HG03103 (cell line): ENCODE measurements around the gene CD27.
"Not testable (repeated sequence)": the region's sequence is repeated elsewhere in the genome, so short reads cannot be mapped to it uniquely, and the experiment has no call there.

ENCODE experiments used
- ATAC-seq: cut with Tn5 transposase; IDR thresholded peaks from one replicate; pipeline ENCODE4 v1.9.1; 2021; ENCODE audit warnings: low read depth; ENCODE audit not compliant: unreplicated experiment

Gene CD27

GRCh38 chr12:6460751-6461371 lies 16.1 kb downstream of the CD27 start:
- ATAC-seq = no peak

DNA sequence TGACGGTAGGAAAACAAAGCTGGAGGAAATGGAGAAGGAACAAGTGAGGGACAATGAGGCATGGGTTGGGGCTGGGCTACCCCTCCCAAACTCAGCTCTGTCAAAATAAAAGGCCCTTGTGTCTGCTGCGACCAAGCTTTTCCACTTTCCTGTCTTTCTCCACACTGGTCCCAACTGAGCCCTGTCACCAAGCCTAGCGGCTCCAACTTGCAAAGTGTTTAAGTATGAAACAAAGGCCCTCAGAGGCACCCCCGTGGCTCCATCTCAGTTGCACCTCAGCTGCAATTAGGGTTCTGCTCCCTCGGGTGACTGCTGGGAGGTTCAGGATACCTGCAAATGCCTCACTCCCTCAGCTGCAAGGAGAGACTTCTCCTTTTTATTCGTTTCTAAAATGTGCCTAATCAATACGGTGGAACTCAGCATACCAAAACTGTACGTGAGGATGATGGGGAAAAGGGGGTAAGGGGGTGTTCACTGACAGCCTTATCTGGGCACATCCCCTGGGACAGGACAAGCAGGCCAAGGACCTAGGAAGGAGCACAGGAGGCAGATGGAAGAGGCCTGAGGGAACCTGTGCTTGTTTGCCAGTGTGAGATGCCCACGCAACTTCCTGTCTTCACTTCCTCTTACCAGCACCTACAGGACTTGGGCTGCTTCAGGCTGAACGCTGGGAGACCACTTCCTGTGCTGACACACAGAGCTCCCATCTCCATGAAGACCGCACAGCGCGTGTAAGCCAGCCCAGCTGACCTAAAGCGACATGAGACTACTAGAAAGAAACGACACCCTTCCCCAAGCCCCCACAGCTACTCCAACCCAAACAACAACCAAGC lies 16.9 kb downstream of the CD27 start:
- ATAC-seq = peak; percentile 67

DNA sequence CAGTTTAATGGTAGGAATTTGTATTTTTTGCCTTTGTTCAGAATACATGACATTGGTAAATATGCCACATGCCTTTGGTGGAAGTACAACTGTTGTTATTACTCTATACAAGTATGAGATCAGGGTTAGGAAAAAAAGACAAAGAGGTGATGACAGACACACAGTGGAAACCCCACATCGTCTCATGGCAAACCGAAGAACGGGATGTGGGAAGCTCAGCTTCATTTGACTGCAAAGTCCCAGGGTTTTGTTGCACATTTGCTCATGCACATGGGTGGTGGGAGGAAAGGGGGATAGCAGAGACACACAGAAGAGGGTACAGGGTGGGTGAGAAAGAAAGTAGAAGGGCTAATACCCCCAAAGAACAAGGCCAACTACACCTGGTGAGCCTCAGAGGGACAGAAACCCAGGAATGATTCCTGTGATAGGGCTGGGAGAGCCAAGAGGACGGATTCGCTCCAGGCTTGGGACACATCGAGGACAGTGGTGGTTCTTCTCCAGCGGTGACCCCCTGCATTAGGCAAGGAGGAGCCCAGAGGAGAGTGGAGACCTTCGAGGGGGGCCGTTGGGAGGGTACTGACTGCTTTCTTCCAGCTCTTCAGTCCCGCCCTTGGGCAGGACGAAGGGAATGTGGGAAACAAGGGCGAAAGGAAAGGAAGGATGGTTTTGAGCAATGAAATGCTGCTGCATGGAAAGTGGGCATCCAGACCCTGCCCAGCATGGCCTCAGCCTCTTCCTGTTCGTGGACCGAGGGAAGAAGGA lies 17.7 kb downstream of the CD27 start:
- ATAC-seq = no peak

GRCh38 chr12:6463216-6463615 lies 18.5 kb downstream of the CD27 start:
- no peak for ATAC-seq

GRCh38 chr12:6463858-6464257 lies 19.1 kb downstream of the CD27 start:
- no peak for ATAC-seq

DNA sequence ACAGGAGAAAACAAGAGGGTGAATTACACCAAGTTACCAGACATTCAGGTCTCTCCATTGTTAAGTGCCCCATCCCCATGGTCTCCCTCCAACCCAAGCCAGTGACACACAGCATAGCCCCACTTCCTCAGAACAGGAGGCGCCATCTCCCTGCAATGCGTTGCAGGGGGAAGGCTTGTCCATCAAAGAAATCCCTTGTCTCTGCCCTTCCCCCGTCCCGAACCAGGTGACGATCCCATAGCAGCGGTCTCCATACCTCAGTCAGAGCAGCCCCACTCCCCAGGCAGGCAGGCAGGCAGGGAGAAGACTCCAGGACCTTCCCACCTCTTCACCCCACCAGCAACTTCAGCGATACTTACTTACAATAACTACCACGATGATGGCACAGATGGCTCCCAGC lies 19.8 kb downstream of the CD27 start:
- no peak for ATAC-seq

DNA sequence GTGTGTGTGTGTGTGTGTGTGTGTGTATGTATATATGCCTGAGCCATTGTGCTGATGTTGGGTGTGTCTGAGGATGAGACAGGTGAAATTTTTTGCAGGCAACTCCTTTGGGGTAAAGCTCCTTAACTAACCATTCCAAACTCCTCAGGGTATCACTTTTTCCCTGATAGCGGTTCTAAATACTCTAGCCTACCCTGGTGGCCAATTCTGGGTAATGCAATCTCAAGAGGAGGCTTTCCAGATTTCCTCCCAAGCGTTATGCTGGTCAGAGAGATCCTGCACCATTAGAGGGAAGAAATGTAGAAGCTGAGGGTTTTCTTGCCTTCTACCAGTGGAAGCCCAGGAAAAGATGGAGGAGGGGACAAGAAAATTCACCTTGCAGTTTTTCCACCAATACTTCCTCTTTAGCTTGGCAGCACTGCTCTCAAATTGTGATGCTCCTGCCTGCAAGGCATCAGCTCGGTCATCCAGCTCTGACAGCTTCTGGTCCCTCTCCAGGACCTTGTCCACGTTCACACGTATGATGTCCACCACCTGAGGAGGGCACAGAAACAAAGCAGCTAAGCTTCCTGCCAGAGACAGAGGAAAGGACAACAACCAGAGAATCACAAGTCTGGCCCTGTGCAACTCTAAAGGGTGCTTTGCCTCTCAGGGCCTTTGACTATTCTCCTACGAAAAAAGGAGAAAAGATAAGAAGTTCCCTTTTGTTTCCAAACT lies 20.9 kb downstream of the CD27 start:
- no peak for ATAC-seq

GRCh38 chr12:6466184-6466573 lies 21.4 kb downstream of the CD27 start:
- no peak for ATAC-seq

GRCh38 chr12:6466751-6467150 lies 22.0 kb downstream of the CD27 start:
- not testable (repeated sequence) for ATAC-seq

DNA sequence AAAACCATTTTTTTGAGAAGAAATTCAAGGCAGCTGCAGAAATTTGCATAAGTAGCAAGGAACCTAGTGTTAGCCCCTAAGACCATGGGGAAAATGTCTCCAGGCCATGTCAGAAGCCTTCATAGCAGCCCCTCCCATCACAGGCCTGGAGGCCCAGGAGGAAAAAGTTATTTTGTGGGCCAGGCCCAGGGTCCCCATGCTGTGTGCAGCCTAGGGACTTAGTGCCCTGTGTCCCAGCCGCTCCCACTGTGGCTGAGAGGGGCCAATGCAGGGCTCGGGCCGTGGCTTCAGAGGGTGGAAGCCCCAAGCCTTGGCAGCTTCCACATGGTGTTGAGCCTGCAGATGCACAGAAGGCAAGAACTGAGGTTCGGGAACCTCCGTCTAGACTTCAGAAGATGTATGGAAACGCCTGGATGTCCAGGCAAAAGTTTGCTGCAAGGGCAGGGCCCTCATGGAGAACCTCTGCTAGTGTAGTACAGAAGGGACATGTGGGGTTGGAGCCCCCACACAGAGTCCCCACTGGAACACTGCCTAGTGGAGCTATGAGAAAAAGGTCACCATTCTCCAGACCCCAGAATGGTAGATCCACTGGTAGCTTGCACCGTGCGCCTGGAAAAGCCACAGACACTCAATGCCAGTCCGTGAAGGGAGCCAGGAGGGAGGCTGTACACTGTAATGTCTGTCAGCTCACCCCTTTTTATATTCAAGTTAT lies 23.0 kb downstream of the CD27 start:
- ATAC-seq = not testable (repeated sequence)

- no peak for ATAC-seq
Measured at GRCh38 chr12:6468283-6468575, 23.5 kb downstream of the CD27 start.

DNA sequence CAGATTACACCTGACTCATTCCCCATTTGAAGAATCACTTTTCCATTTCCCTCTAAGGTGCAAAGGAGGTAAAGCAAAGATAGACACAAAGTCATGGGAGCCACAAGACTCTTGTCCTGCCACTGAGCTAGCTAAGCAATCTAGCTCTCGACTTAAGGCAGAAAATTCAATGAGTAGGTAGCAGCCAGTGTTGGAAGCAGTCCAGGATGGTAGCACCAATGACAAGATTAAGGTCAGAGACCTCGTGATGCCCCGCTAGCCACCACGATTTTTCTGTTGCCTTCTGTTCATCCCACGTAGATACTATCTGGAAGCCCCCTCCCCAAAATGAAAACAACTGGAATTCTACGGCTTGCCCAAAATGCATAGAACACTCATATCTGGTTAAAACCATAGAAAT lies 24.3 kb downstream of the CD27 start:
- no peak for ATAC-seq

DNA sequence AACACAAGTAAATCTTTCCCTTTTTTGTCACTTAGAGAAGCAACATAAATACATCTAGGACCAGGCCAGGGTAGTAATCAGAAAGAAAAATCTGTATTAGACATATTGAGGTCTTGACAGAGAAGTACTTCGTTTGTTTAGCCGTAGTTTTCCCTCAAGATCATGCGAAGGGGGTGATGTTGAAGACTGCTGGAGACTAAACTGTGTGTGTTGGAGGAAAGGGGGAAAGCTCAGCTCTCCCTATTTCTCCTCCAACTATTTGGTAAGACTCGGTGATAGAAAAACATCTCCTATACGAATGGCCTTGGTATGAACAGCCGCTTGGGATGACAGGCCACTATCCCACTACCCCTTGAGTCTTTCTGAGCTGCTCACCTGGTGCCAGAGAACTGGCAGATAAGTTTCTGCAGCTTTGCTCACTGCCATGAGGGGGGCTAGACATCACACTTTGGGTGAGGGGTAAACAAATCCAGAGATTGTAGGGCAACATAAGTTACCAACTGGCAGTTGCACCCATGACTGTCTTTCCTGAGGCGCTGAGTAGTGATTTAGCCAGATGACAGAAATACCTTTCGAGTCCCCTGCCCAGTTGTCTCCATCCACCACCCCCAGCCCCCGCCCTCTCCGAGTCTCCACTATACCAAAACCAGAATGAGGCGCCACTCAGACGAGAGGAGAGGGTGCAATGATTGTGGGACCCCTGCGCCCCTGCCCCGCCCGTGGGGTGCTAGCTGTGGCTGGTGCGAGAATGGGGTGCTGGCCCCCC lies 25.0 kb downstream of the CD27 start:
- ATAC-seq = no peak

GRCh38 chr12:6470375-6471163 lies 25.8 kb downstream of the CD27 start, which contains the start of gene VAMP1:
VAMP1 (minus strand) TSS chr12:6470677; CDS start chr12:6470531, 146 bp downstream.
- peak; percentile 79 for ATAC-seq

GRCh38 chr12:6471989-6472360 lies 27.2 kb downstream of the CD27 start:
- no peak for ATAC-seq

DNA sequence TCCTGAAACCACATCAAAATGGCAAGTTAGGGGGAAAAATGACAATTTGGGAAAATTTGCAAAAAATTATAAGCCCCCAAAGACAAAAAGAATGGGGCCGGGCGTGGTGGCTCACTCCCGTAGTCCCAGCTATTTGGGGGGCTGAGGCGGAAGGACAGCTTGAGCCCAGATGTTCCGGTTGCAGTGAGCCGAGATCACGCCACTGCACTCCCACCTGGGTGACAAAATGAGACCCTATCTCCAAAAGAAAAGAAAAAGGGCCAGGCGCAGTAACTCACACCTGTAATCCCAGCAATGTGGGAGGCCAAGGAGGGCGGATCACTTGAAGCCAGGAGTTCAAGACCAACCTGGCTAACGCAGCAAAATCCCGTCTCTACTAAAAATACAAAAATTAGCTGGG lies 27.7 kb downstream of the CD27 start:
- no peak for ATAC-seq

GRCh38 chr12:6475233-6475975 lies 30.6 kb downstream of the CD27 start:
- ATAC-seq = not testable (repeated sequence)

- ATAC-seq = no peak
Measured at GRCh38 chr12:6476489-6476888, 31.7 kb downstream of the CD27 start.
